HG02981 (cell line): ENCODE results near the gene BRICD5.

Experiments used
- ATAC-seq: cut with Tn5 transposase; IDR thresholded peaks from one replicate; pipeline ENCODE4 v1.9.1; 2021; ENCODE audit warnings: mild to moderate bottlenecking, moderate library complexity; ENCODE audit not compliant: unreplicated experiment

The BRICD5 gene

DNA sequence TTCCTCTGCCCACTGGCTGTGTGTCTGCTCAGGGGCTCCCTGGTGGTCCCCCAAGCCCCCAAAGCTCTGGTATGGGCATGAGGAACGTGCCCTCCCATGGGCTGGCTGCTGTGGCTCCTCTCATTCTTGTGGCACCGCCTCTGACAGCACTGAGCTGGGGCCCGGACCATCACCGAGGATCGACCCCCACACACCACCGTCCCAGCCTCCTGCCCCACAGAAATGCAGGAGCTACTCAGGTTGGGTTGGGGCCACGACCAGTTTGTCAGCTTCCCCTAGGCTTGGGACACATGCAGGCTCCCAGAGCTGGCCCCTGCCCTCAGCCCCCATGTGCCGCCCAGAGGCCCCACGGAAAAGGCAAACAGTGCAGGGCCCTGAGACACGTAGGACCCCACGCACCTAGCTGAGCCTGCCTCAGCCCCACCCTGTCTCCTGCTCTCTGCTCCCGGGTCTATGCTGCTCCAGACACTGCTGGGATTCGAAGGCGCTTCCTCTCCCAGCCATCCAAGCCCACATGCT lies 11.0 kb downstream of the BRICD5 start:
- no peak for ATAC-seq

DNA sequence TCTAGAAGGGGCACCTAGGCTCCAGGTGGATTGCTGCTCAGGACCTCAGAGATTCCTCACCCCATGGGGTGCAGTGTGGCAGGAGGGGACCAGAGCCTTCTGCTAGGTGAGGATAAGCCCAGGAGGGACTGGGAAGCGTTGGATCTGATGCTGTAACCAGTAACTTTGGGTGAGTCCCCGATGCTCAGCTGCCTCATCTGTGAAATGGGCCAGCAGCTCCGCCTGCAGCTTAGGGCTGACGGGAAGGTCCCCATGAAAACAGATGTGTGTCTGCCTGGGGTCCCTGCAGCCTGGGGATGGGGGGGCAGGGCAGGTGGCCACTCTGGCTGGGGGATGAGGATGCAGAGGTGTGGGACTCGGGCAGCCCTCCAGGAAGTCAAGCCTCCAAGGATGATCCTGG lies 11.6 kb downstream of the BRICD5 start:
- ATAC-seq, result no peak

DNA sequence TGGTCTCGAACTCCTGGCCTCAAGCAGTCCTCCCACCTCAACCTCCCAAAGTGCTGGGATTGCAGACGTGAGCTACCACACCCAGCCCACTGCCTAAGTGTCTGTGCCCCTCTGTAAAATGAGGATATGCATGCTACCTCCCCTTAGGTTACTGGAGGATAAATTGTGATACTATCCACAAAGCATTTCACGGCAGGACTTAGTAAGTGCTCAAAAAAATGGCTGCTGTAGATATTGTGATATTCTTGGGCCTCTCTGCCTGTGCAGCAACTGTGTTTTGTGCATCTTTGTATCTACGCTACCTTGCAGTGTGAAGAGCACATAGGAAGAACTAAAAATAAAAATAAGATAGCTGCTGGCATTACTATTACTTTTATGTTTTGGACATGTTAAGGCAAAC lies 12.4 kb downstream of the BRICD5 start:
- no peak for ATAC-seq

DNA sequence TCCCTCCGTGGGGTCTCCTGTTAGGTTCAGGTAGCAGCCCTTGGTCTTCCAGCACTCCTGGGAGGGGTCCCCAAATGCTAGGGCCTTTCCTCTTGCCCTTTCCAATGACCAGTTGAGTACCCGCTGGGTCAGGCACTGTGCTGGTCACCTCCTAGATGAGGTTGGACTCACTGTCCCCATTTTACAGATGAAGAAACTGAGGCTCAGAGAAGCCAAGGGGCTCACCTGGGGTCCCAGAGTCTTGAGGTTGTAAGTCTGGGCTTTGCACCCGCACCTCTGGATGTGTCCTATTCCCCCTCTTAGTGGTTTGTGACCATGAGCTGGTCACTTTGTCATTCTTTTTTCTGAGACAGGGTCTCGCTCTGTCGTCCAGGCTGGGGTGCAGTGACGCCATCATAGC lies 12.9 kb downstream of the BRICD5 start:
- ATAC-seq, result no peak

DNA sequence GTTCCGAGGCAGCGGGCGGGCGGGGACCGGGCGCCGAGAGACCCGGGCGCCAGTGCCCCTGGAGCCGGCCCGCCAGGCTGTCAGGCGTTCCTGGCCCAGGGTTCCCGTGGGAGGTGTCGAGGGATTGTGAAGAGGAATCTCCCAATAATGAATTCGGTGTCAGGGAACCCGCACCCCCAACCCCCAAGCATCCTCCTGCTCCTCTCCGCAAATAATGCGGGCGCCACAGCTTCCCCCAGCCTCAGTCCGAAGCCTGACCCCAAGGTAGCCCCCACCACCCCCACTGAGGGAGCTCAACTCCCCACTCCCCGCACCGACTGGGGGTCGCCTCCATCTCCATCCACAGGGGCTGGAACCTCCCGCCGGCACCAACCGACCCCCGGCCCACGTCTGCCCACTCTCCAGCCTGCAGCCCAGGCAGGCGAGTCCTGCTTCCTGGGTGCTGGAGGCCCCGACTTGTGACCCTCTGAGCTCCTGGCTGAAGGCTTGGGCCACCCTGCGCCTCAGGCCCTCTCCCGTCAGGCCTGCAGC lies 13.6 kb downstream of the BRICD5 start:
- ATAC-seq, result no peak

DNA sequence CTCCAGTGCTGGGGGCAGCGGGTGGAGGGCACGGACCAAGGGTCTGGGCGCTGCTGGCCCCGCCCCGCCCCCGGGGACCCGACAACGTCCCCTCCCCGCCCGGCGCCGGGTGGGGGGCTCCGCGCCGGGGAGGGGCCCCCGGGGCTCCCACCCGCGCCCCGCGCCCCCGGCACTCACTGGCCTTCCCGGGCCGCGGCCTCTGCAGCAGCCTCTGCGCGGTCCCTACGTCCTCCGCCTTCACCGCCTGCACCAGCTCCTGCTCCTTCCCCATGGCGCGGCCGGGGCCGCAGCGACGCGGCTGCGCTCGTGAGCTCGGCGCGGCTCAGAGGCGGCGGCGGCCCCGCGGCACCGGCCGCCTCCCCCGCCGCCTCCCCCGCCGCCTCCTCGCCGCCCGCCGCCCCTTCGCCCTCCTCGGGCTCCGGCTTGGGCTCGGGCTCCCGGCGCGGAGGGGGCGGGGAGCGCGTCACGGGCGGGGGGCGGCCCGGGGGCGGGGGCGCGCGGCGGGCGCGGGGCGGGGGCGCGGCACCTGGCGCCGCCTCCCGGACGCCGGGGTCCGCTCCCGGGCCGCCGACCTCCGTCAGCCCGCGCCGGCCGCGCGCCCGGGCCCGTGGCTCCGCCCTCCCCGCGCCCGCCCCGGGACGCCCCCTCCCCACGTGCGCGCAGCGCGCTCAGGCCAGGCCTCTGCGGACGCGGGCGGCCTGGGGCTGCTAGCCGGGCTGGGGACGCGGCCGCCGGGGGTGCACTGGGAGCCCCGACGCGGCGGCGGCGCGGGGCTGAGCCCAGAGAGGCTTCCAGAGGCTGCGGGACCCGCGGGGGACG lies 14.3 kb downstream of the BRICD5 start, which contains the start of gene CASKIN1:
TSS of gene CASKIN1 (minus strand) at position 444 of the 819 bp plus-strand sequence. CDS start at position 271, 173 bp downstream.
- no peak for ATAC-seq

DNA sequence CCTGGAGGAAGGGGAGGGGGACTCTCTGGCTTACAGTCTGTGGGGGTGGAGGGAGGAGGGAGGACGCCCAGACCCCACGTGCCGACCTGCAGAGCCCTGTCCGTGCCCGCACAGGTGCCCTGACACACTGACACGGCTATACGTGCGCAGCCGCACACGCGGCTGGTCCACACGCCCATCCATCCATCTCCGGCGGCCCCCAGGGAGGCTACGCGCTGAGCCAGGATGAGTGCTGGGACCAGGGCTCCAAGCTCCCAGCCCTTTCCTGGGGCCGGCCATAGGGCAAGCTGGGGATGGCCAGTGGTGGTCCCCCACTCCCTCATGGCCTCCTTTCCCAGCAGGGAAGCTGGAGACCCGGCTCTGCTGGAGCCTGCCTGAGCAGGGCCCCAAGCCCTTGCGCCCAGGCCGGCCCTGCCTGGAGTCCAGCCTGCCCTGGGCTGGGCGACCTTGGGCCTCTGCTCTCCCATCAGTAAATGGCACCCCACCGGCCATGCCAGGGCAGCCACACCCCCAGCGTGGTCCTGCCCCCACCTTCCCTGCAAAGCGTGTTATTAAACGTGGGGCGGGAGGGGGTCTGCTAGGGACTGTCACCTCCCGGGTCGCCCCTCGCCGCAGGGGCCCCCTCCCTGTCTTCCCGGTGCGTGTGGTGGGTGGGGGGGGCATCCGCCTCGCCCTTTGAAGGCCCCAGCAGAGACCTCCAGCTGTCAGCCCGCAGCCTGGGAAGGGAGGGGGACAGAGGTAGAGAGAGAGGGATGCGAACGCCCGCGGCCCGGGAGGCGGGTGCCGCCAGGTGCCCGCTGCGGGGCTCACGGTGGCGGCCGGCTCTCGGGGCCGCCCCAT lies 15.1 kb downstream of the BRICD5 start:
- no peak for ATAC-seq

DNA sequence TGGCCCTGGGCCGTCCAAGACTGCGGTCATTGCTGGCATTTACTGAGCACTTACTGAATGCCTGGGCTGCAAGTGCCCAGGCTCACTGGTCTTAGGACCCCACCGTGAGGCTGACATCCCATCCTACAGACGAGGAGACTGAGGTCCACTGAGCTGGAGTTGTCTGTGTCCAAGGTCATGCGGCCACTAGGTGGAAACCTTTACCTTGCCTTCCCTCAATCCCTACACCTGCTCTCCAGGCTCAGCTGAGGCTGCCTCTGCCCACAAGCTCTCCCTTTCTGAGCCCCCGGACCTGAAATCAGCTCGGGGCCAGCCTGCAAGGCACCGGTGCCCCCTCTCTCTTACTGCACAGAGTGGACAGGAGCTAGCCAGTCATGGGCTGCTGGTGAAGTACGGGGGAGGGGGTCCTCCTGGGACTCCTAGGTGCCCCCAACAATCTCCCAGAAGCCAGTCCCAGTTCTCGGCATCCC lies 15.8 kb downstream of the BRICD5 start:
- ATAC-seq, result no peak

DNA sequence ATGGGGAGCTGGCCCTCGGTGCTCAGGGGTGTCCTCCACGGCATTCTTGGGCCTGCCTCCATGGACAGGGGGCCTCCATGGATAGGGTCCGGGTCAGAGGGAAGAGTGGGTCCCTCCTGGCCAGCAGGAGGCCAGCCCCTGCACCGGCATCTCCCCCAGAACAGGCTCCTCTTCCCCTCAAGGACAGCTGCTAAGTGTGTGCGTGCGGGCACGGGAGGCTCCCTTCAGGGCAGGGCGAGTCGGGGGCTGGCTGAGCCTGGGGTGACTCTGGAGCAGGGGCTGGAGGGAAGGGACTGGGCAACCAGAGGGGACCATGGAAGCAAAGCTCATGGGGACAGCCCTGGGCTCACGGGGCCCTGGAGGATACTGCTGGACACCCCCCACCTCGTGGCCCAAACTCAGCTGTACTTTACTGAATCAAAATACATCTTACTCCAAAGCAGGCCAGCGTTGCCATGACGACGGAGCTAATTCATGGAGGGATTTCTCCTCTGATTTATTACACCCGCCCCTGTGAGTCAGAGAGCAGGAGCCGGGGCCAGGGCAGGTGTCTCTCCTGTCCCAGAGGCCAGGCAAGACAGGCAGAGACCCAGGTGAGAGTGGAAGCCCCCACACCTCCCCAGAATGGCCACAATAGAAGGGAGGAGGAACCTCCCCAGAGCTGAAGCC lies 16.4 kb downstream of the BRICD5 start:
- no peak for ATAC-seq

DNA sequence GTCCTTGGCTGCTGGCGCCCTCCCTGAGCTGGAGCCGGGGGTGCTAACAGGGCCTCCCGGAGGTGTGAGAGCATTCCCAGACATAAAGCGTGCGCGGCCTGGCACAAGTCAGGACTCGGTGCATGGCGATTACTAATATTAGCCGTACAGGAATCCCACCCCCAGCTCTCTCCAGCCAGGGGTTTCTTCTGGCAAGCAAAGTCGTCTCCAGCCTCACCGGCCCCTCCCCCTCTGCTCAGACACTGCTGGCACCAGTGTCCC lies 19.3 kb downstream of the BRICD5 start:
- ATAC-seq, result no peak

DNA sequence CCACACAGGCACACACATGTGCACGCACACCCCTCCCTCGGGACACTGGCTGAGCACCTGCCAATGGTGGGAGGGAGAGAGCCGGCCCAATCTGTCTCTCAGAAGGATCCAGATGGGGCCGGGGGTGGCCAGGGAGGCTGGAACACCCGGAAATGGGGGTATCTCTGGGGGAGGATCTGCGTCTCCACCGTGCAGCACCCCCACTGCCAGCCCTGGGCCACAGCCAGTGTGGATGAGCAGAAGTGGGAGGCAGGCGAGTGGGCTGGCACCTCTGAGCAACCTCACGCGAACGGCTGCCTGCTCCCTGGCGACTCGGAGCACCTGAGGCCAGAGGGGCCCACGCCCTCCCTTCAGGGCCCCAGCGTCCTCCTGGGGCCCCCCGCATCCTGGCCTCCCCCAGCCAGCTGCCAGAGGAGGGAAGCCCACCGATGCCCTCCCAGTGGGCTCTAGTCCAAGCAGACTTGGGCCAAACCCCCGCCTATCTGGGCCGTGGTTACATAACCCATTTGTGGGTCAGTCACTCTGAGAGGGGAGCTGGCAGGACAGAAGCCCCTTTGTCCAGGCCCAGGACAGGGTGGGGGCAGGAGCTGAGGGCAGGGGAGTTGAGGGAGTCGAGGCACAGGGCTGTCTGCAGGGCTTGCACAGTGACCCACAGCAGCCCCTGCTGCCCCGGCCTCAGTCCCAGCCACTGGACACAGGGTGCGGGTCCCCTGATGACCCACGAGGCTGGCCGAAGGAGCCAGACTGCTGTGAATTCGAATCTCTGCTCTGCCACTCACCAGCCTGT lies 19.8 kb downstream of the BRICD5 start:
- ATAC-seq, result no peak

DNA sequence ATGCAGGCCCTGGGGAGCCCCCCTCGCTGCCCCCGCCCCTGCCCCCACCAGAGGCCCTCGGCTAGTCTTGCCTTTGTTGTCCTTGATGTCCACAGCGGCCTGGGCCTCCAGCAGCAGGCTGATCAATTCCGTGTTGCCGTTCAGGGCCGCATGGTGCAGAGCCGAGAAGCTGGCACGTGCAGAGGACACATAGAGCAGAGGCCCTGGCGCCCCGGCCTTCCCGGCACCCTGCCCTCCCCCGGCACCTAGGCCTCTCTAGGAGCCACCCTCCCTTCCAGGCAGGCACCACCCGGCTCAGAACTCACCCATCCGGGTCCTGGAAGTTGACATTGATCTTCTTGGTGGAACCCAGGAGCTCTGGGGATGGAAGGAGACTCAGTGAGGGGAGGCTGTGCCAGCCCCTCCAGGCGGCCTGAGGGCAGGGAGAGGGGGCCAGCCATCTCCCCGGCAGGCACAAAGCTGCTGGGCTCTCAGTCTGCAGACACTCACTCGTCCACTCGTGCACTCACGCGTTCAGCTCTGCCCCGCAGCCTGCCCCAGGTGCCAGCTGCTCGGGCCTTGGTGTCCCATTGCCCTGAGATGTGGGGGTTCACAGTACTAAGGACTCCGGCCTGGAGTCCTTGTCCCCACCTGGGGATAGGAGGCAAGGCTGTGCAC lies 20.5 kb downstream of the BRICD5 start:
- ATAC-seq, result no peak

DNA sequence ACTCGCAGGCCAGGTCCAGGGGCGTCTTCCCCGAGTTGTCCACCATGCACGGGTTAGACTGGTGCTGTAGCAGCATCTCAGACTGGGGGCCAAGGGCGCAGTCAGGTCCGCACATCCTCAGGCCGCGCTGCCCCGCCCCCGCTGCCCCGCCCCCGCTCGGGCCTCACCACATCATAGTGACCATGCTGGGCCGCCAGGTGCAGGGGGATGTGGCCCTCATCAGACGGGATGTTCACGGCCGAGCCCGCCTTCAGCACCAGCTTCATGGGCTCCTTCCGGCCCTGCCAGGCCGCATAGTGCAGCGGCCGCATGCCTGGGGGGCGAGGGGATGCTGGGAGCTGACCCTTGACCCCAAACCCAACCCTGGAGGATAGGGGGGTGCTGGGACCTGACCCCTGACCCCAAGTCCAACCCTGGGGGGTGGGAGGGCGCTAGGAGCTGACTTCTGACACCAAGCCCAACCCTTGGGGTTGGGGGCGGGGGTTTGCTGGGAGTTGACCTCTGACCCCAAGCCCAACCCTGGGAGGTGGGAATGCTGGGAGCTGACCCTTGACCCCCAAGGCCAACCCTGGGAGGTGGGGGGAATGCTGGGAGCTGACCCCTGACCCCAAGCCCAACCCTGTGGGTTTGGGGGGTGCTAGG lies 21.3 kb downstream of the BRICD5 start:
- ATAC-seq, result no peak

DNA sequence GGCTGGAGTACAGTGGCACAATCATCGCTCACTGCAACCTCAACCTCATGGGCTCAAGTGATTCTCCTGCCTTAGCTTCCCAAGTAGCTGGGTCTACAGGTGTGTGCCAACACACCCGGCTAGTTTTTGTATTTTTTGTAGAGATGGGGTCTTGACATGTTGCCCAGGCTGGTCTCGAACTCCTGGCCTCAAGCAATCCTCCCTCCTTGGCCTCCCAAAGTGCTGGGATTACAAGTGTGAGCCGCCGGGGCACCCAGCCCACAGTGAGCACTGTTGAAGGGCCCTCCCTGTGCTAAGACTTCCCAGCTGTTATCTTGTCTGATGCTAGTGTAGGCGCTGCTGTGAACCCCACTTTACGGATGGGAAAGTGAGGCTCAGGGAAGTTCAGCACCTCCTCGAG lies 22.3 kb downstream of the BRICD5 start:
- ATAC-seq, result no peak

DNA sequence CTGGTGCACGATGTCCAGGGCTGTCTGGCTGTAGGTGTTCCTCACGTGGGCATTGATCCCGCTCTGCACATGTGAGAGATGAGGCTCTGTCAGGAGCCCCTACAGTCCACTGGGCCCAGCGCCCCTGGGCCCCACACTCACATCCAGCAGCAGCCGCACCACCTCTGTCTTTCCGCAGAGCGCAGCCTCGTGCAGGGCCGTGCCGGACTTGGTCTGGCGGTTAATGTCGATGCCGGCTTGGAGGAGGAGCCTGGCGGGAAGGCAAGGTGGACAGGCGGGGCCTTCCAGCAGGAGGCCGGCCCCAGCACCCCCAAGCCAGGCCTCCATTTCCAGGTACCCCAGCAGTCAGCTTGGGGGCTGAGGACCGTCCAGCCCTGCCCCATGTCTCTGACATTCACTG lies 23.5 kb downstream of the BRICD5 start:
- ATAC-seq, result no peak

DNA sequence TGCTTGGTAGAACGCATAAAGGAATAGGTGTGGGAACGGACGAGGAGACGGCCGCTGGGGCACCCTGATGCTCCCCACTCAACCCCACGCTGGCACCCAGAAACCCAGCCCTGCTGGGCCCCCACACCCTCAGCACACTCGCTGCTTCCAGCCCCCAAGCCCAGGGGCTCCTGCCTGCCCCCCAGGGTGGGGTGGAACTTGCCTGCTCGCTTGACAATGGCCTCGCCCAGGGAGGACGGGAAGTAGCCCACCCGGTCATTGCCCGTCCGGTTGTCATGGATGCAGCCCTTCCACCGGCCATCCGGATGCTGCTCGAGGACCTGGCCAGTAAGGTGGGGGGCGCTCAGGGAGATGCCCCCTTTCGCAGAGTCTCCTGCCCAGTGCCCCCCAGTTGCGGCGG lies 24.2 kb downstream of the BRICD5 start:
- no peak for ATAC-seq

DNA sequence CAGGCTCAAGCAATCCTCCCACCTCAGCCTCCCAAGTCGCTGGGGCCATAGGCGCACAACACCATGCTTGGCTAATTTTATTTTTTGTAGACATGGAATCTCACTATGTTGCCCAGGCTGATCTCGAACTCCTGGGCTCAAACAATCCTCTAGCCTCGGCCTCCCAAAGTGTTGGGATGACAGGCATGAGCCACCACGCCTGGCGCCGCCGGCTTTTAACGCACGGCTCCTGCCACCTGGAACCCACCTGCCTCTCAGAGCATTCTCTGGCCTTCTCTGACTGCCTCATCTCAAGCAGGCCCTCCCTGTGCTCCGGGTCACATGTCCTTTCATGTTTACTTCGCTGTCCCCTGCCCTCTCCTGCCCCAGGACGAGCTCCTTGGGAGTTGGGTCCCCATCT lies 24.6 kb downstream of the BRICD5 start:
- no peak for ATAC-seq

DNA sequence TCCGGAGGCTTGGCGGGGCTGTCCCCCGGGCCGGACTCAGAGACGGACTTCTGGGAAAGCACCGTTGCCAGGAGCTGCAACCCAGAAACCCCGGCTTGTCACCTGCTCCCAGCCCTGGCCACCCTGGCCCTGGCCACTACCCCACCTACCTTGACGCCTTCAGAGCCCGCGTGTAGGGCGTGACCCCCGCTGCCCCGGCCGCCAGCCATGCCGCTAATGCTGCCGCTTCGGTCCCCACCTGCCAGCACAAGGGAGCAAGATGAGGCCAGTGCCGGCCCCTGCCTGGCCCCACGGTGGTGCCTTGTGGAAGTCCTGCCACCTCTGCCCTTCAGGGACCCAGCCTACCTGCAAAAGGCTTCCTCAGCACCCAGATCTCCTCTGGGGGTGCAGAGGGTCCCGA lies 25.7 kb downstream of the BRICD5 start:
- ATAC-seq, result no peak

DNA sequence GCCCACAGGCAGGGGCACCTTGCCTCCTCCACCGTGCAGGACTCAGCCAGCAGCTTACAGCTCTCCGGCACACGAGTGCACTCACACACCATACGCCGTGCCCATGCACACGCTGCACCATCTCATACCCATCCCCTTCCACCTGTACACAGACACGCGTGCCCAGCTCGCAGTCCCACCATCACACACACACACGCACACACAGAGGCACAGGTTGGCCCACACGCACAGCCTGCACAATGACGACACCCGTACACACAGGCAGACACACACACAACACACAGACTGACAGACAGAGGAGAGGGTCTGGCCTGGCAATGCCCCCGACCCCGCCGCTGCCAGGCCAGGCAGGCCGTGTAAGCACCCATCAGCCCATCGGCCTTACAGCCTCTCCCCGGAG lies 26.3 kb downstream of the BRICD5 start:
- ATAC-seq, result no peak
